Activated naive CD8-positive, alpha-beta T cell treated with anti-CD3 and anti-CD28 coated beads, Interleukin-2, amount 10 ng/mL, durations not matched to agents 7 days and 5 days (primary cell): ENCODE data around the gene MCHR1. TPM values are rescaled to one million over a fixed set of nuclear protein-coding genes. Genes with fewer than 3 reads are reported as not detected.
"Not testable (repeated sequence)": the region's sequence is repeated elsewhere in the genome, so short reads cannot be mapped to it uniquely, and the experiment has no call there.

Experiments
- ATAC-seq: fragments of 150-1000 bp; cut with Tn5 transposase; one replicate; pipeline ENCODE4 v1.10.0; 2021; ENCODE audit warnings: low read depth, moderate library complexity
- POLR2A ChIA-PET: fragments of 350-600 bp; sonication (Branson Sonifier 250); formaldehyde crosslinking; loops from one replicate; lab custom pipeline; 2021; ENCODE audit warnings: antibody characterized with exemption; lab: Charles Lee
- DNase-seq: peaks from one replicate; pipeline ENCODE4 v3.0.0; 2021
- H3K27ac Mint-ChIP-seq: one replicate; pipeline ENCODE4 v1.8.0; 2022; ENCODE audit warnings: mild to moderate bottlenecking, mixed read lengths
- H3K27me3 Mint-ChIP-seq: one replicate; pipeline ENCODE4 v1.8.0; 2022; ENCODE audit warnings: mild to moderate bottlenecking, moderate library complexity, mixed read lengths
- H3K36me3 Mint-ChIP-seq: one replicate; pipeline ENCODE4 v1.8.0; 2021; ENCODE audit warnings: mild to moderate bottlenecking, mixed read lengths
- H3K4me1 Mint-ChIP-seq: one replicate; pipeline ENCODE4 v1.8.0; 2021; ENCODE audit warnings: mixed read lengths
- H3K4me3 Mint-ChIP-seq: one replicate; pipeline ENCODE4 v1.8.0; 2022; ENCODE audit warnings: mild to moderate bottlenecking, moderate library complexity, mixed read lengths
- H3K9me3 Mint-ChIP-seq: one replicate; pipeline ENCODE4 v1.8.0; 2021; ENCODE audit warnings: mixed read lengths
- total RNA-seq, 2 experiments: library from RNA; stranded (reverse); gene quantifications; one replicate each; pipeline ENCODE4 v1.2.3, GENCODE V29; 2021

MCHR1 gene
- total RNA-seq, 2 experiments from 2014 or later, result not detected

- H3K9me3 Mint-ChIP-seq, result peaks cover 4% of the 10 kb centered on the region
Measured at GRCh38 chr22:40666151-40666848, 13.0 kb upstream of the MCHR1 start.

GRCh38 chr22:40668611-40669411 is 10.5 kb upstream of the MCHR1 start:
- DNase-seq (no peak), ATAC-seq (peak; percentile 58)
- H3K27me3 Mint-ChIP-seq, result no peaks in the 10 kb centered on the region
- peaks cover 4% of the 10 kb centered on the region for H3K9me3 Mint-ChIP-seq
- H3K27ac Mint-ChIP-seq, result peak overlapping the region; percentile 85
- peaks cover 6% of the 10 kb centered on the region for H3K36me3 Mint-ChIP-seq
- POLR2A ChIA-PET, result no interaction called here
- H3K4me3 Mint-ChIP-seq, result peak overlapping the region; percentile 56
- H3K4me1 Mint-ChIP-seq, result peaks cover 17% of the 10 kb centered on the region

More at GRCh38 chr22:40666151-40666848, 13.0 kb upstream of the MCHR1 start:
- H3K27ac Mint-ChIP-seq, result no peak overlapping the region
- no peak for DNase-seq
- H3K4me1 Mint-ChIP-seq, result peaks cover 17% of the 10 kb centered on the region
- POLR2A ChIA-PET, result interaction anchor here (0.7 kb wide), 1 partner anchor 10 kb away, joined by 4 read pairs; no protein-coding TSS in a partner anchor
- no peaks in the 10 kb centered on the region for H3K27me3 Mint-ChIP-seq
- no peak overlapping the region for H3K4me3 Mint-ChIP-seq
- ATAC-seq, result no peak
- peaks cover 6% of the 10 kb centered on the region for H3K36me3 Mint-ChIP-seq

- DNase-seq, result no peak
- Mint-ChIP-seq H3K27ac (no peak overlapping the region), H3K27me3 (no peaks in the 10 kb centered on the region), H3K9me3 (peaks cover 4% of the 10 kb centered on the region), H3K4me1 (peaks cover 17% of the 10 kb centered on the region), H3K36me3 (peaks cover 6% of the 10 kb centered on the region), H3K4me3 (no peak overlapping the region)
- no peak for ATAC-seq
- POLR2A ChIA-PET, result interaction anchor here (0.6 to 1.4 kb wide), 2 partner anchors 13 to 272 kb away, joined by 3 to 7 read pairs; no protein-coding TSS in a partner anchor
Measured at GRCh38 chr22:40670058-40670457, 9.2 kb upstream of the MCHR1 start.

GRCh38 chr22:40671369-40671768 is 7.9 kb upstream of the MCHR1 start:
- Mint-ChIP-seq H3K9me3 (peaks cover 4% of the 10 kb centered on the region), H3K27me3 (no peaks in the 10 kb centered on the region), H3K4me3 (no peak overlapping the region), H3K36me3 (peaks cover 6% of the 10 kb centered on the region), H3K27ac (no peak overlapping the region), H3K4me1 (peaks cover 15% of the 10 kb centered on the region)
- DNase-seq, result no peak
- no peak for ATAC-seq
- POLR2A ChIA-PET, result no interaction called here

GRCh38 chr22:40671796-40672360 is 7.4 kb upstream of the MCHR1 start:
- H3K27ac Mint-ChIP-seq, result no peak overlapping the region
- no peaks in the 10 kb centered on the region for H3K27me3 Mint-ChIP-seq
- POLR2A ChIA-PET, result no interaction called here
- no peak for ATAC-seq
- DNase-seq, result no peak
- H3K36me3 Mint-ChIP-seq, result peaks cover 6% of the 10 kb centered on the region
- peaks cover 4% of the 10 kb centered on the region for H3K9me3 Mint-ChIP-seq
- no peak overlapping the region for H3K4me3 Mint-ChIP-seq
- H3K4me1 Mint-ChIP-seq, result peaks cover 17% of the 10 kb centered on the region

GRCh38 chr22:40673017-40673416 is 6.3 kb upstream of the MCHR1 start:
- POLR2A ChIA-PET, result no interaction called here
- Mint-ChIP-seq H3K9me3 (peaks cover 4% of the 10 kb centered on the region), H3K4me1 (peaks cover 17% of the 10 kb centered on the region), H3K27me3 (no peaks in the 10 kb centered on the region), H3K36me3 (peaks cover 4% of the 10 kb centered on the region), H3K4me3 (no peak overlapping the region), H3K27ac (no peak overlapping the region)
- DNase-seq (no peak), ATAC-seq (no peak)

- Mint-ChIP-seq H3K4me1 (peaks cover 8% of the 10 kb centered on the region), H3K36me3 (no peaks in the 10 kb centered on the region), H3K4me3 (no peak overlapping the region), H3K27me3 (peaks cover 3% of the 10 kb centered on the region), H3K27ac (no peak overlapping the region), H3K9me3 (no peaks in the 10 kb centered on the region)
- no peak for ATAC-seq
- DNase-seq, result no peak
- POLR2A ChIA-PET, result no interaction called here
Measured at GRCh38 chr22:40674274-40674673, 5.0 kb upstream of the MCHR1 start.

- H3K9me3 Mint-ChIP-seq, H3K4me3 Mint-ChIP-seq, ATAC-seq, H3K4me1 Mint-ChIP-seq, H3K27ac Mint-ChIP-seq, H3K36me3 Mint-ChIP-seq, DNase-seq: not testable (repeated sequence)
- POLR2A ChIA-PET, result interaction anchor here (0.6 kb wide), 1 partner anchor 10 kb away, joined by 4 read pairs; no protein-coding TSS in a partner anchor
- H3K27me3 Mint-ChIP-seq, result peaks cover 18% of the 10 kb centered on the region
Measured at GRCh38 chr22:40676166-40676565, 3.1 kb upstream of the MCHR1 start.

- ATAC-seq (no peak), DNase-seq (no peak)
- no peak overlapping the region for H3K27ac Mint-ChIP-seq
- H3K9me3 Mint-ChIP-seq, result no peaks in the 10 kb centered on the region
- H3K4me1 Mint-ChIP-seq, result peaks cover 4% of the 10 kb centered on the region
- POLR2A ChIA-PET, result interaction anchor here (0.6 kb wide), 1 partner anchor 10 kb away, joined by 4 read pairs; no protein-coding TSS in a partner anchor
- no peaks in the 10 kb centered on the region for H3K36me3 Mint-ChIP-seq
- H3K27me3 Mint-ChIP-seq, result peaks cover 18% of the 10 kb centered on the region
- no peak overlapping the region for H3K4me3 Mint-ChIP-seq
Measured at GRCh38 chr22:40676644-40677043, 2.6 kb upstream of the MCHR1 start.

- Mint-ChIP-seq H3K27ac (no peak overlapping the region), H3K4me1 (peaks cover 12% of the 10 kb centered on the region), H3K9me3 (no peaks in the 10 kb centered on the region), H3K36me3 (no peaks in the 10 kb centered on the region), H3K27me3 (peaks cover 18% of the 10 kb centered on the region), H3K4me3 (no peak overlapping the region)
- DNase-seq (no peak), ATAC-seq (no peak)
- POLR2A ChIA-PET, result no interaction called here
Measured at GRCh38 chr22:40678493-40679248, 613 bp upstream of the MCHR1 start.

GRCh38 chr22:40679964-40680818 is 907 bp downstream of the MCHR1 start:
- no peak for DNase-seq
- peaks cover 14% of the 10 kb centered on the region for H3K4me1 Mint-ChIP-seq
- POLR2A ChIA-PET, result interaction anchor here (0.6 kb wide), 1 partner anchor 17 kb away, joined by 4 read pairs; no protein-coding TSS in a partner anchor
- no peaks in the 10 kb centered on the region for H3K36me3 Mint-ChIP-seq
- H3K27me3 Mint-ChIP-seq, result peaks cover 18% of the 10 kb centered on the region
- ATAC-seq, result no peak
- H3K4me3 Mint-ChIP-seq, result no peak overlapping the region
- H3K27ac Mint-ChIP-seq, result no peak overlapping the region
- H3K9me3 Mint-ChIP-seq, result no peaks in the 10 kb centered on the region

GRCh38 chr22:40680819-40681183 is 1.5 kb downstream of the MCHR1 start:
- ATAC-seq (no peak), DNase-seq (no peak)
- Mint-ChIP-seq H3K9me3 (no peaks in the 10 kb centered on the region), H3K4me1 (peaks cover 15% of the 10 kb centered on the region), H3K4me3 (no peak overlapping the region), H3K27ac (no peak overlapping the region), H3K27me3 (peaks cover 18% of the 10 kb centered on the region), H3K36me3 (no peaks in the 10 kb centered on the region)
- POLR2A ChIA-PET, result no interaction called here
